K562 (cell line): Measurements from ENCODE around the gene MCC. TPM values are rescaled to one million over a fixed set of nuclear protein-coding genes. Genes with fewer than 3 reads are reported as not detected.
A peak's percentile ranks its signal among the peaks of the same experiment; 100 is the strongest.

ENCODE experiments used
- ATAC-seq: fragments of 200-7000 bp; cut with Tn5 transposase; 3 replicates; pipeline ENCODE4 v1.9.1; 2020; ENCODE audit warnings: moderate library complexity
- BruUV-seq: library from RNA; stranded (reverse); fragments of 400-500 nt; replicated peaks from 2 replicates; lab custom pipeline; 2021; lab: Mats Ljungman, UMichigan
- CTCF ChIA-PET: fragments of 300-600 bp; formaldehyde crosslinking; extraction: SDS; loops from one replicate; lab custom pipeline; 2021; ENCODE audit warnings: low intra/inter-chr PET ratio; lab: Yijun Ruan, JAX
- POLR2A ChIA-PET: fragments of 300-600, 350-650 bp; sonication (Branson Sonifier 250); formaldehyde crosslinking; extraction: SDS; loops from one replicate; lab custom pipeline; 2021; ENCODE audit warnings: antibody characterized with exemption, inconsistent platforms; lab: Yijun Ruan, JAX
- DNase-seq, 4 experiments: peaks; one replicate each; pipeline versions ENCODE4 v3.0.0 to v3.0.0-alpha.2; 2011 to 2018; ENCODE audit warnings: low spot score in 3 of 4, mixed read lengths in 3 of 4; ENCODE audit errors: extremely low read depth in 1 of 4
- FAIRE-seq: peaks from 2 replicates; lab custom pipeline; 2011; peaks lifted over from hg19 to GRCh38; lab: Jason Lieb, UNC
- H2AFZ ChIP-seq: 2 replicates; pipeline ENCODE4 v1.6.0; 2011; ENCODE audit warnings: low read depth, low read length, control low read depth, inconsistent platforms
- H3K27ac ChIP-seq: fragments of 200-600 bp; 3 replicates; pipeline ENCODE4 v1.8.0; 2011; ENCODE audit warnings: low read depth, mild to moderate bottlenecking, control low read depth, inconsistent platforms, low read length, moderate library complexity, mixed read lengths; ENCODE audit errors: extremely low read depth
- H3K27me3 ChIP-seq, 2 experiments: fragments of 300-600 bp in 1 of 2; 2 replicates in 1 of 2; 3 replicates in 1 of 2; pipeline versions ENCODE4 v1.6.0 to v1.8.0; 2011; ENCODE audit warnings: inconsistent platforms in 2 of 2, low read length in 2 of 2, mild to moderate bottlenecking in 1 of 2, mixed read lengths in 1 of 2, moderate library complexity in 1 of 2; ENCODE audit not compliant: control insufficient read depth in 2 of 2, insufficient read depth in 2 of 2
- H3K36me3 ChIP-seq: fragments of 300-600 bp; 3 replicates; pipeline ENCODE4 v1.8.0; 2011; ENCODE audit warnings: mild to moderate bottlenecking, low read length, inconsistent platforms; ENCODE audit not compliant: control insufficient read depth, insufficient read depth
- H3K4me1 ChIP-seq, 2 experiments: fragments of 200-600 bp in 1 of 2; replicated peaks in 1 of 2; 2 replicates in 1 of 2; 3 replicates in 1 of 2; pipeline versions ENCODE4 v1.5.1 to v1.8.0; 2011; ENCODE audit warnings: inconsistent platforms in 2 of 2, low read length in 2 of 2, mild to moderate bottlenecking in 1 of 2, mixed read lengths in 1 of 2, moderate library complexity in 1 of 2; ENCODE audit not compliant: control insufficient read depth in 2 of 2, insufficient read depth in 2 of 2
- H3K4me2 ChIP-seq: 2 replicates; pipeline ENCODE4 v1.6.1; 2011; ENCODE audit warnings: low read length, control low read depth, inconsistent platforms, mixed read lengths; ENCODE audit not compliant: insufficient read depth
- H3K4me3 ChIP-seq: fragments of 200-600 bp; sonication (generic), shearing (Covaris generic); 2 replicates; pipeline ENCODE4 v1.5.1; 2016; ENCODE audit warnings: control low read depth, inconsistent platforms
- H3K79me2 ChIP-seq: fragments of 200-600 bp; 3 replicates; pipeline ENCODE4 v1.8.0; 2011; ENCODE audit warnings: low read length, inconsistent platforms; ENCODE audit not compliant: control insufficient read depth, insufficient read depth
- H3K9ac ChIP-seq, 2 experiments: 2 replicates each; pipeline versions ENCODE4 v1.6.0 to v1.6.1; 2011; ENCODE audit warnings: low read depth in 2 of 2, low read length in 2 of 2, control low read depth in 1 of 2, inconsistent platforms in 1 of 2, mild to moderate bottlenecking in 1 of 2, mixed read lengths in 1 of 2; ENCODE audit not compliant: insufficient read depth in 1 of 2
- H3K9me1 ChIP-seq: one replicate; pipeline ENCODE4 v1.6.0; 2011; ENCODE audit warnings: inconsistent platforms, mild to moderate bottlenecking, low read length, moderate library complexity; ENCODE audit not compliant: control insufficient read depth, insufficient read depth
- H3K9me3 ChIP-seq: replicated peaks from 2 replicates; pipeline ENCODE4 v1.5.1; 2011; ENCODE audit warnings: low read depth, low read length, inconsistent platforms; ENCODE audit not compliant: control insufficient read depth, insufficient read depth
- H4K20me1 ChIP-seq: replicated peaks from 2 replicates; pipeline ENCODE4 v1.6.1; 2011; ENCODE audit warnings: low read length, inconsistent platforms, mixed read lengths; ENCODE audit not compliant: control insufficient read depth, insufficient read depth
- CBX5 ChIP-seq: IDR thresholded peaks from 2 replicates; pipeline ENCODE4 v1.6.1; 2014; ENCODE audit warnings: low read depth, borderline replicate concordance
- CREB1 ChIP-seq, 2 experiments: sonication (generic) in 1 of 2; formaldehyde crosslinking in 1 of 2; IDR thresholded peaks; 2 replicates each; pipeline versions ENCODE4 v1.6.1 to v1.8.0; 2012 to 2022; ENCODE audit warnings: inconsistent platforms in 1 of 2, mild to moderate bottlenecking in 1 of 2, missing genetic modification reagents in 1 of 2, moderate library complexity in 1 of 2
- CUX1 ChIP-seq: fragments of 200-800 bp; sonication (Bioruptor generic); IDR thresholded peaks from 2 replicates; pipeline ENCODE4 v1.6.1; 2016; ENCODE audit warnings: missing genetic modification characterization, missing compliant biosample characterization
- FOXJ3 ChIP-seq: sonication (generic); formaldehyde crosslinking; IDR thresholded peaks from 2 replicates; pipeline ENCODE4 v1.4.0; 2020; ENCODE audit warnings: mild to moderate bottlenecking, missing genetic modification reagents
- MBD2 ChIP-seq: sonication (generic); IDR thresholded peaks from 2 replicates; pipeline ENCODE4 v1.6.1; 2016; ENCODE audit warnings: low read depth, borderline replicate concordance
- MXI1 ChIP-seq: IDR thresholded peaks from 2 replicates; pipeline ENCODE4 v1.6.1; 2011; ENCODE audit warnings: low read depth, mild to moderate bottlenecking, improper control_type of control experiment, low read length
- NR0B1 ChIP-seq: fragments of 450-650 bp; IDR thresholded peaks from one replicate; pipeline ENCODE4 v1.6.1; 2018; ENCODE audit warnings: mild to moderate bottlenecking, moderate library complexity; ENCODE audit not compliant: partially characterized antibody
- SAFB2 ChIP-seq: fragments of 200-400 bp; formaldehyde crosslinking; IDR thresholded peaks from 2 replicates; pipeline ENCODE4 v1.6.1; 2018; ENCODE audit warnings: borderline replicate concordance, low read length, low read depth, moderate library complexity; ENCODE audit not compliant: severe bottlenecking
- SNAPC5 ChIP-seq: fragments of 250-450 bp; sonication (Bioruptor Pico); IDR thresholded peaks from 2 replicates; pipeline ENCODE4 v1.8.0; 2021; ENCODE audit warnings: moderate library complexity, mild to moderate bottlenecking, inconsistent platforms
- ZNF280B ChIP-seq: fragments of 250-450 bp; sonication (Bioruptor Pico); IDR thresholded peaks from 2 replicates; pipeline ENCODE4 v1.5.1; 2021; ENCODE audit warnings: mild to moderate bottlenecking
- ZNF316 ChIP-seq: fragments of 450-650 bp; IDR thresholded peaks from 2 replicates; pipeline ENCODE4 v1.6.1; 2016
- ZNF707 ChIP-seq: fragments of 250-450 bp; sonication (Bioruptor Pico); conservative IDR thresholded peaks from 2 replicates; pipeline ENCODE4 v1.8.0; 2022; ENCODE audit warnings: inconsistent platforms, mild to moderate bottlenecking, moderate library complexity
- WGBS: fragments of 100-300 bp; shearing (Covaris generic); methylation state at CpG from one replicate; pipeline ENCODE4 v1.1.6; 2016; ENCODE audit warnings: low coverage, mixed read lengths; ENCODE audit not compliant: insufficient coverage; ENCODE audit errors: missing lambda C conversion rate; 5-methylcytosine and 5-hydroxymethylcytosine counted together
- in situ Hi-C: fragments of 300-500 bp; cut with MboI; formaldehyde crosslinking; loops from 4 replicates; pipeline ENCODE4 v1.15.0; 2018; ENCODE audit warnings: inconsistent platforms, mixed read lengths
- intact Hi-C: fragments of 100-400 bp; cut with micrococcal nuclease; formaldehyde crosslinking; loops from 2 replicates; pipeline ENCODE4 v1.14.2; 2022
- polyA plus RNA-seq, 8 experiments: library from polyadenylated mRNA; depleted of rRNA in 4 of 8; stranded (reverse) in 5 of 8; unstranded in 3 of 8; fragments of >200 nt; fragmentation: Nextera tagmentation in 2 of 8; fragmentation: Illumina TruSeq in 1 of 8; extraction: Ambion mirVana in 2 of 8; extraction: Trizol in 1 of 8; gene quantifications; 2 replicates each; pipeline versions ENCODE4 v1.2.1 to v1.2.3, GENCODE V29; 2011 to 2014; ENCODE audit warnings: inconsistent platforms in 1 of 8, missing spikeins in 1 of 8
- total RNA-seq, 7 experiments: library from RNA; depleted of rRNA in 6 of 7; stranded (reverse); fragments of >200 nt in 6 of 7; fragmentation: Illumina TruSeq in 2 of 7; extraction: Trizol in 2 of 7; gene quantifications; 2 replicates each; pipeline versions ENCODE4 v1.2.1 to v1.2.3, GENCODE V29; 2011 to 2021; ENCODE audit warnings: low replicate concordance in 1 of 7

The MCC gene
- total and polyA plus RNA-seq, 9 of the 15 experiments (the other 6 are each of a cell fraction or from before 2014, with no cell fraction given): 0.04 to 0.24 (median 0.06) TPM; not detected in 1

- no TSS peak for BruUV-seq
- WGBS: 63% methylated on average over 18 of the region's 19 CpGs
- ATAC-seq: no peak
Measured at GRCh38 chr5:113067635-113068344, 420.5 kb downstream of the MCC start.

More at GRCh38 chr5:113067635-113068344, 420.5 kb downstream of the MCC start:
- Histone ChIP-seq H3K4me2 (no peak overlapping the region), H3K4me3 (no peak overlapping the region), H3K27ac (no peak overlapping the region), H3K4me1 (peaks cover 12 to 19% of the 10 kb centered on the region in 2 experiments; a peak in 3 of 5 replicates), H3K79me2 (no peaks in the 10 kb centered on the region), H3K9me1 (no peaks in the 10 kb centered on the region), H4K20me1 (no peaks in the 10 kb centered on the region), H2AFZ (0 out of 2 replicates have a peak overlapping the region, but pooled peaks have one; percentile 21)
- CTCF ChIA-PET: no interaction called here
- FAIRE-seq (no peak), DNase-seq (no peak)
- in situ Hi-C loops: no loop called here
- intact Hi-C loops: no loop called here
- POLR2A ChIA-PET: interaction anchor here (0.9 kb wide), 2 partner anchors 9 to 13 kb away, joined by 4 read pairs; no protein-coding TSS in a partner anchor
- no peak for TF ChIP-seq SAFB2
- no peak for TF ChIP-seq CBX5
- TF ChIP-seq SNAPC5 (CRISPR knock-in tag): no peak
- no peak for TF ChIP-seq ZNF316
- TF ChIP-seq FOXJ3 (CRISPR knock-in tag): no peak
- TF ChIP-seq ZNF707 (CRISPR knock-in tag): no peak
- no peak for TF ChIP-seq MXI1
- no peak for TF ChIP-seq ZNF280B (CRISPR knock-in tag)
- TF ChIP-seq MBD2: no peak
- no peak for TF ChIP-seq CUX1 (CRISPR knock-in tag)
- no peak for TF ChIP-seq NR0B1
- TF ChIP-seq CREB1 (IDR thresholded peaks at IDR 0.05): no peak
- no peak for TF ChIP-seq CREB1 (CRISPR knock-in tag; IDR thresholded peaks at IDR 0.05)
- TF ChIP-seq, all 486 proteins: peak for 0
- H3K36me3 ChIP-seq: no peaks in the 10 kb centered on the region
- H3K9ac ChIP-seq: no peak overlapping the region
- H3K9me3 ChIP-seq: no peaks in the 10 kb centered on the region
- H3K27me3 ChIP-seq: 0 out of 5 replicates have a peak, but pooled peaks cover 0 to 7% of the 10 kb centered on the region in 2 experiments
